IPS DF 6.9 (cell line): ENCODE measurements around the gene SMPD1.
A peak's percentile ranks its signal among the peaks of the same experiment; 100 is the strongest.

ENCODE experiments used
- DNase-seq: peaks from one replicate; pipeline ENCODE4 v3.0.0-alpha.2; 2013; ENCODE audit warnings: low read depth, low spot score
- H3K27ac ChIP-seq: one replicate; pipeline ENCODE4 v1.5.1; 2013; ENCODE audit warnings: low read length, control low read depth
- H3K27me3 ChIP-seq: 2 replicates; pipeline ENCODE4 v1.6.1; 2013; ENCODE audit warnings: mild to moderate bottlenecking, low read length; ENCODE audit not compliant: control insufficient read depth, insufficient read depth
- H3K36me3 ChIP-seq: 2 replicates; pipeline ENCODE4 v1.6.1; 2013; ENCODE audit warnings: low read length; ENCODE audit not compliant: control insufficient read depth, insufficient read depth
- H3K4me1 ChIP-seq: 2 replicates; pipeline ENCODE4 v1.6.1; 2013; ENCODE audit warnings: low read length; ENCODE audit not compliant: control insufficient read depth, insufficient read depth
- H3K4me3 ChIP-seq: 2 replicates; pipeline ENCODE4 v1.5.1; 2013; ENCODE audit warnings: mild to moderate bottlenecking, low read length
- H3K9me3 ChIP-seq: 2 replicates; pipeline ENCODE4 v1.6.1; 2013; ENCODE audit warnings: low read length, inconsistent platforms; ENCODE audit not compliant: control insufficient read depth, insufficient read depth
- WGBS: extraction: QIAGEN DNeasy Blood & Tissue Kit; methylation state at CpG from one replicate; pipeline ENCODE4 v1.1.7; 2013; ENCODE audit warnings: mixed read lengths, missing lambda C conversion rate; ENCODE audit not compliant: insufficient read length, insufficient coverage; 5-methylcytosine and 5-hydroxymethylcytosine counted together

The SMPD1 gene

GRCh38 chr11:6362185-6362872, 27.9 kb upstream of the SMPD1 start:
- H3K4me3 ChIP-seq, result no peak overlapping the region
- H3K36me3 ChIP-seq, result no peaks in the 10 kb centered on the region
- H3K9me3 ChIP-seq, result no peaks in the 10 kb centered on the region
- no peaks in the 10 kb centered on the region for H3K27me3 ChIP-seq
- WGBS, result no CpG with 5 or more reads among the region's 5 CpGs
- no peak overlapping the region for H3K27ac ChIP-seq
- H3K4me1 ChIP-seq, result no peaks in the 10 kb centered on the region
- DNase-seq, result no peak

DNA sequence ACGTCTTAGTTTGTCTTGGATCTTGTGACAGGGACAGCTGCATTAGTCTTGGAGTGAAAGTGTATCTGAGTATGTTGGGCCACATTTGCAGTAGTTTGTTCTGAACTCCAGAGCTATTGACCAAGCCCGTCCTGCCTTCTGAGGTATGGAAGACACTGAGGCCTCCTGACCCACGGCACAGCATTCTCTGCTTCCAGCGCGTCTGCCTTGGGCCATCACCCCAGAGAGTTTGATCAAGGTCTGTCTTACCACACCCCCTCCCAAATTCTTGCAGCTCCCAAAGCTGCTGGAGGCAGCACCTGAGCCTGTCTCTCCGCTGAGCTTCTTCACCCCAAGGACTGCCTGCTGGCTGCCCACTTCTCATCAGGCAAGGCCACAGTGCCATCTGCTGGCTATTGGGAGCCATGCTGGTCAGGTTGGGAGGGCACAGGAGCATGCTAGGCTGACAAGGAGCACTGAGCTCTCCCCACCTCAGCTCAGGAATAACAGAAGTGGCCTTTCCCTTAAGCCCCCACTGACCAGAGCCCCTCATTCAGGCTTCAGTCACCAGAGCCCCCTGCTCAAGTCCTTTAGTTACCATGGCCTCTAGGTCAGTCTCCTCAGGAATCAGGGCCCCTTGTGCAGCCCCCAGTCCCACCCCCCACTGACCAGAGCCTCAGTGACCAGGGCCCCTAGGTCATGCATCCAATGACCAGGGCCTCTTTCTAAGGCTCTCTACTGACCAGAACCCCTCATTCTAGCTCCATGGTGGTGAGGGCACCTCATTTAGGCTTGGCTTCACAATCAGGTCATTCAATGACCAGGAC, 27.2 kb upstream of the SMPD1 start:
- no peaks in the 10 kb centered on the region for H3K27me3 ChIP-seq
- DNase-seq, result peak; percentile 78
- H3K4me1 ChIP-seq, result no peaks in the 10 kb centered on the region
- no peak overlapping the region for H3K4me3 ChIP-seq
- WGBS, result no CpG with 5 or more reads among the region's 6 CpGs
- H3K27ac ChIP-seq, result no peak overlapping the region
- H3K36me3 ChIP-seq, result no peaks in the 10 kb centered on the region
- no peaks in the 10 kb centered on the region for H3K9me3 ChIP-seq

GRCh38 chr11:6365659-6366058, 24.6 kb upstream of the SMPD1 start:
- H3K4me1 ChIP-seq, result no peaks in the 10 kb centered on the region
- H3K4me3 ChIP-seq, result no peak overlapping the region
- H3K9me3 ChIP-seq, result no peaks in the 10 kb centered on the region
- no peaks in the 10 kb centered on the region for H3K27me3 ChIP-seq
- no peaks in the 10 kb centered on the region for H3K36me3 ChIP-seq
- no peak overlapping the region for H3K27ac ChIP-seq
- no peak for DNase-seq
- WGBS, result no CpG with 5 or more reads among the region's 2 CpGs

DNA sequence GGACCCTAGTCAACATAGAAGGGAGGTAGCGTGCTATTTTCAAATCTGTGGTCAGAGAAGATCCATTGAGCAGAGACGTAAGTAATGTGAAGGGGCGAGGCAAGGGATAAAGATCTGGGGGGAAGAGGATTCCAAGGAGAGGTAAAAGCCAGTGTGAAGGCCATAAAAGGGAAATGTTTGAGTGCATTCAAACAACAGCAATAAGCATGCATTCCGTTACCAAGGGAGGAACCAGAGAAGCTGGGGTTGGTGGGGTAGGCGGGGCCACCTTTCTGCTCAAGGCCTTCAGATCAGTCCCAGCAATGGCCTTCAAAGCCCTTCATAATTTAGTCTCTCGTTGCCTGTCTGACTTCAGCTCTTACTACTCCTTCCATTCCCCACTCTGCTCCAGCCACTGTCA, 18.4 kb upstream of the SMPD1 start:
- no CpG with 5 or more reads among the region's 6 CpGs for WGBS
- H3K36me3 ChIP-seq, result no peaks in the 10 kb centered on the region
- H3K4me3 ChIP-seq, result no peak overlapping the region
- H3K4me1 ChIP-seq, result no peaks in the 10 kb centered on the region
- H3K27ac ChIP-seq, result no peak overlapping the region
- H3K27me3 ChIP-seq, result no peaks in the 10 kb centered on the region
- no peaks in the 10 kb centered on the region for H3K9me3 ChIP-seq
- DNase-seq, result no peak

GRCh38 chr11:6377902-6378639, 12.2 kb upstream of the SMPD1 start:
- Histone ChIP-seq H3K36me3 (no peaks in the 10 kb centered on the region), H3K27ac (no peak overlapping the region), H3K9me3 (no peaks in the 10 kb centered on the region), H3K27me3 (no peaks in the 10 kb centered on the region), H3K4me1 (no peaks in the 10 kb centered on the region), H3K4me3 (no peak overlapping the region)
- DNase-seq, result no peak
- no CpG with 5 or more reads among the region's 4 CpGs for WGBS

DNA sequence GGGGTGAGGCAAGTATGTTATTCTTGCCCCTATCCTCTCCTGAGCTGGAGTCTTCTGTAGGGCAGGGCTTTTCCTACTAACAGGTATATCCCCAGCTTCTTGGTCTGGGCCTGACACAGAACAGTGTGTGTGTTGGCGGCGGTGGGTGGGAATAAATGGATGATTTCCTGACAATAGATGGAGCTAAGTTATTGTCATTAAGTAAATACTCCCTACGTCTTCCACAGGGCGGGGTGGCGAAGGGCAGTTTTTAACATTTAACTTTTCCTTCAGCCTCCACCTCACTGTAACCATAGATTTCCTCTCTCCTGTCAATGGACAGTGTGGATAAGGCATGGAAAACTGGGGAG, 11.7 kb upstream of the SMPD1 start:
- Histone ChIP-seq H3K4me3 (no peak overlapping the region), H3K27ac (no peak overlapping the region), H3K27me3 (no peaks in the 10 kb centered on the region), H3K36me3 (no peaks in the 10 kb centered on the region), H3K4me1 (0 out of 2 replicates have a peak, but pooled peaks cover 1% of the 10 kb centered on the region), H3K9me3 (no peaks in the 10 kb centered on the region)
- DNase-seq, result no peak
- WGBS, result no CpG with 5 or more reads among the region's 5 CpGs

DNA sequence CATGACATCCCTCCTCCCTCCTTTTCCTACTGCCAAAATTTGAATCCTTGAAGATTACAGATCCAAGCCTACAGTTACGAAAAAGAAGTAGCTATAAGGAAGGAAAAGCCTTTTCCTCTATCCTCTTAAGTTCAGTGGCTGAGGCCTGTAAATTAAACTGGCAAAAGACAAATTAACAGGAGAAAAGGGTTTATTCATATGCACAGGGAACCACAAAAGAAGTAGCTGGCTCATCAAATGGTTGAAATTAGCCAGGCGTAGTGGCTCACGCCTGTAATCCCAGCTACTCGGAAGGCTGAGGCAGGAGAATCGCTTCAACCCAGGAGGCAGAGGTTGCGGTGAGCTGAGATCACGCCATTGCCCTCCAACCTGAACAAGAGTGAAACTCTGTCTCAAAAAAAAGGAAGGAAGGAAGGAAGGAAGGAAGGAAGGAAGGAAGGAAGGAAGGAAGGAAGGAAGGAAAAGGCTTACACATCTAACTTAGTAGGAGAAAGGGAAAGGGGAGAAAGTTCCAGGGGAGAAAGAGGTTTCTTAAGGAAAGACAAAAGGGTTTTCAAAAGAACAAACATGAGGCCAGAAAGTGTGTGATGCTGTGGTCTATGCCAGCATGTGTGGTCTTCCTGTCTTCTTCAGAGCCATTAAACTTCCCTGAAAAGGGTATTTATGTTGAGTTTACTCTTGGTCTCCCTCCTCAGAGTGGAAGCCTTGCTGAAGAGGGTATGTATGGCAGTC, 5.1 kb upstream of the SMPD1 start:
- no CpG with 5 or more reads among the region's 7 CpGs for WGBS
- H3K27ac ChIP-seq, result no peak overlapping the region

GRCh38 chr11:6387811-6388599, 2.3 kb upstream of the SMPD1 start:
- Histone ChIP-seq H3K27ac (no peak overlapping the region), H3K4me3 (no peak overlapping the region)
- no CpG with 5 or more reads among the region's 12 CpGs for WGBS

More for the DNA sequence above, 5.1 kb upstream of the SMPD1 start:
- no peaks in the 10 kb centered on the region for H3K36me3 ChIP-seq
- no peak overlapping the region for H3K4me3 ChIP-seq
- H3K9me3 ChIP-seq, result no peaks in the 10 kb centered on the region
- no peaks in the 10 kb centered on the region for H3K27me3 ChIP-seq
- DNase-seq, result no peak
- peaks cover 4% of the 10 kb centered on the region; the same call in 1 of the 2 replicates for H3K4me1 ChIP-seq

GRCh38 chr11:6388748-6389147, 1.5 kb upstream of the SMPD1 start:
- no peaks in the 10 kb centered on the region for H3K9me3 ChIP-seq
- no peak overlapping the region for H3K4me3 ChIP-seq
- H3K36me3 ChIP-seq, result no peaks in the 10 kb centered on the region
- no CpG with 5 or more reads among the region's 1 CpG for WGBS
- no peaks in the 10 kb centered on the region for H3K27me3 ChIP-seq
- peaks cover 1% of the 10 kb centered on the region; the same call in 1 of the 2 replicates for H3K4me1 ChIP-seq
- no peak for DNase-seq
- H3K27ac ChIP-seq, result no peak overlapping the region

More at GRCh38 chr11:6387811-6388599, 2.3 kb upstream of the SMPD1 start:
- no peaks in the 10 kb centered on the region for H3K36me3 ChIP-seq
- H3K27me3 ChIP-seq, result no peaks in the 10 kb centered on the region
- no peaks in the 10 kb centered on the region for H3K9me3 ChIP-seq
- peaks cover 4% of the 10 kb centered on the region; the same call in 1 of the 2 replicates for H3K4me1 ChIP-seq
- DNase-seq, result no peak
